COR-L47 (cell line): Measurements from ENCODE around the gene NCL.
"Not testable (repeated sequence)": the region's sequence is repeated elsewhere in the genome, so short reads cannot be mapped to it uniquely, and the experiment has no call there.

Experiments used
- DNase-seq: peaks from one replicate; lab custom pipeline; 2025; lab: John Stamatoyannopoulos, UW

Gene NCL

DNA sequence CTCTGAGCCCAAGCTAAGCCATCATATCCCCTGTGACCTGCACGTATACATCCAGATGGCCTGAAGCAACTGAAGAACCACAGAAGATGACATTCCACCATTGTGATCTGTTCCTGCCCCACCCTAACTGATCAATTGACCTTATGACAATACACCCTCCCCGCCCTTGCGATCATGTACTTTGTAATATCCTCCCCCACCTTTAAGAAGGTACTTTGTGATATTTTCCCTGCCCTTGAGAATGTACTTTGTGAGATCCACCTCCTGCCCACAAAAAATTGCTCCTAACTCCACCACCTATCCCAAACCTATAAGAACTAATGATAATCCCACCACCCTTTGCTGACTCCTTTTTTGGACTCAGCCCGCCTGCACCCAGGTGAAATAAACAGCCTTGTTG is 33.8 kb downstream of the NCL start:
- DNase-seq = not testable (repeated sequence)

DNA sequence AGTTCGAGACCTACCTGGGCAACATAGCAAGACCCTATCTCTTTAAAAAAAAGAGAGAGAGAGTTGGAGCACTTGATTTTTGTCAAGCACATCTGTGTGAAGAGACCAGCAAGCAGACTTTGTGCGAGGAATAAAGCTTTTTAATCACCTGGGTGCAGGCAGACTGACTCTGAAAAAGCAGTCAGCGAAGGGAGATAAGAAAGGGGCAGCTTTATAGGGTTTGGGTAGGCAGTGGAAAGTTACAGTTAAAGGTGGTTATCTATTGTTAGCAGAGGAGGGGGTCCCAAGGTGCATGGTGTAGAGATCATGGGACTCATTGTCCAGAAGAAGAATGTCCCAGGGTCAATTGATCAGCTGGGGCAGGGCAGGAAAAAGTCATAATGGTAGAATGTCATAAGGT is 34.4 kb downstream of the NCL start:
- no peak for DNase-seq

DNA sequence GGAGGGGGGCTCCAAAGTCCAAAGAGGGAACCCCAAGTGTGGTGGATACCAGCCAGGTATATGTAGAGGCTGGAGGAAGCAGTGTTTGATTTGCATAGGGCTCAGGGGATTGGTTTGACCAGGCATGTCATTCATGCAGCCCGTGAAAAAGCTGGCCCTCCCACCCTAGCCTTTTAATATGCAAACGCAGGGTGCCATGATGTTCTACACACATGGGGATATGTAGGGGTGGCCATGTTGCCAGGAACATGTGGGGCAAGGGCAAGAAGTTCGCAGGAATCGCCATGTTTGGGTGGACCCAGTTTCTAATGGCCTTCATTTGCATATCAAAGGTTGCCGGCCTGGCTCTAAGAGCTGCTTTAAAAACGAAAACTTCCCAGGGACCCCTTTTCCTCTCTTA is 35.1 kb downstream of the NCL start:
- DNase-seq = no peak

DNA sequence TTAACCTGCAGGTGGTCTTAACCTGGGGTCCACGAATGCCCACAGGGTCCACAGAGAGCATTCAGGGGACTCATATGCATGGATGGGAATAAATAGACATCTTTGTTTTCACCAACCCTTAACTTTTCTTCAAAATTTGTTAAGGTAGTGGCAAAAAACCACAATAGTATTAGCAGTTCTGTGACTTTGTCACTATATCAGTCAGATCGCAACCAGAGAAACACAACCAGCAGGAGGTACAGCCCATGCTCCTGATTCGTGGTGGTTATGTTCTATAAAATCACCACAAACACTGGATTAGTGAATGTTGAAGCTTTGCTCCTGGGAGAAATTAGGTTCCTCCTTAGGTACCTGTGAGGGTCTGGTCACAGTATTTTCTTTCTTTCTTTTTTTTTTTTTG is 37.2 kb downstream of the NCL start:
- no peak for DNase-seq

DNA sequence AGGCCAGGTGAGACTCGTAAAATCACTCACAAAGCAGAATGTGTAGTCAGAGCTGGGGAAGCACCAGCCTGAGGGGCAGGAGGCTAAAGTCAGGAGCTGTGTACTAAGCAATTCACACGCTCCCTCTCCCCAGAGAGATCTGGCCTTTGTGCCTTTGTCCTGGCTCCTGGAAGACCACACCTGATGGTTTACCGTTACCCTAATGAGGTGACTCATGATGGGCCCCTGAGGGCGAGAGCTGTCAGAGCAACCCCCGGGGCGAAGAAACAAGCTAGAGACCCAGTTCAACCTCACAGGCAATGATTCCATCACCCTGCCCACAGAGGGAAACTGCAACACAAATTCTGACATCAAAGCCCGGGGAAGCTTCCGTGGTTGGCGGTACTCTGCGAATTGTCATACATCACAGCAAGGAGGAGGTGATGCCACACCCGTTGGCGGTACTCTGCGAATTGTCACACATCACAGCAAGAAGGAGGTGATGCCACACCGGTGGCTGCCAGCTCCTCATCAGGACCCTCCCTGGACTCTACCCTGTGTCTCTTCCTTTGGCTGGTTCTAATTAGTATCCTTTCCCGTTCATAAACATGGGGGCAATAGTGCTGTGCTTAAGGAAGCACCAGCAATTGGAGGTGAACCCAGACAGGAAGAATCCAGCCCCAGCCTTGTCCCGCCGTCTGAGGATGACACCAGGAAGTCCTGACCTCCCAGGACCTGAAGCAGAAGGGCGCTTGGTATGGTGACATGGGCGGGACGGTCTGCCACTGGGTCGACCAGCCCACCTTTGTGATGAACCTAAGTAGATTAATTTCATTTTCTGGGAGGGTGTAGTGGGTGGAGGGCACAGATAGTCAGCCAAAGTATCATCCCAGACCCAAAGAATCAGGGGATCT is 38.2 kb downstream of the NCL start:
- DNase-seq = no peak

DNA sequence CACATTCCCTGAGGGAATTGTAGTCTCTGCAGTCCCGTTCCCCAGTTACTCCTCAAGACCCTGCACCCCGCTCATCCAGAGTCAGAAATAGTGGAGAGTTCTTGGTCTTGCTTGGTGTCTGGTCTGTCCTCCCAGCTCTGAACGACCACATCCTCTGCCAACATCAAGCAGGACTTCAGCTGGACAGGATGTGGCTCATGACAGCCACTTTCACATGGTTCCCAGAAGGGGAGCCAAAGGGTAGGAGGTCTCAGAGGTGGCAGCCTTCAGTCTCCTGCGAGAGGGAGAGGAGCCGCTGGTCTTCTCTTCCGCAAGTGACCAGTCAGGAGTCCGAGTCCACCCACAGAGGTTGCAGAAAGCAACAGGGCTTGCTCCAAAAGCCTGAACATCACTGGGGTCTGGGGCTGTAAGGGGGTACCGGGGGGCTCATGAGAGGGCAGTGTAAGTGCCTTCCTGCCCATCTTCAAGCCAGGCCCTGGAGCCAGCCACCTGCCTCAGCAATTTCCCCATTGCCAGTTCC is 38.9 kb downstream of the NCL start:
- no peak for DNase-seq

DNA sequence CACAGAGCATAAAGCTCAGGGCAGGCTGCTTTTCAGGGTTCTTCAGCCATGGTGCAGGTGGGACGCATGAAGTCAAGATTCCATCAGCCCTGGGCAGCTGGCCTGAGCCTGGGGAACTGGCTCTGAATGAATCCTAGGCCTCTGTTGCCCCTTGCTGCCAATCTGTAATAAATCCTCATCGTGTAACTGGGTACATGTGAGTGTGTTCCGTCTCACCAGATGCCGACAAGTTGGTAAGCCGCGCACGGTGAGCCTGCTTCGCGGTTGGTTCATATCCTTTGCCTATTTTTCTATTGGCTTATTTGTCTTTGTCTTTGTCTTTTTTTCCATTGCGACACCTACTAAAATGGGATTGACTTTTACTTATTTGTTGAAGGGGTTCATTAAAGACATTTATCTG is 41.1 kb downstream of the NCL start:
- no peak for DNase-seq

DNA sequence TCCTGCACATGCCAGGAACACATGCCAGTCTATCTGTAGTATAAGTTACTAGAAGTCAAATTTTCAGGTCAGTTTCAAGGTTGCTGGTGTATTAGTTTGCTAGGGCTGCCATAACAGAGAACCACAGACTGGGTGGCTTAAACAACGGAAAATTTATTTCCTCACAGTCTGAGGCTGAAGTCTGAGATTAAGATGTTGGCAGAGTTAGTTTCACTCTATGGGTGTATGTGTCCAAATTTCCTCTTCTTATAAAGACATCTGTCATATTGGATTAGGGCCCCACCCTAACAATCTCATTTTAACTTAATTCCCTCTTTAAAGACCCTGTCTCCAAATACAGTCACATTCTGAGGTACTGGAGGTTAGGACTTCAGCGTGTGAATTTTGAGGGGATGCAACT is 42.2 kb downstream of the NCL start:
- DNase-seq = no peak

DNA sequence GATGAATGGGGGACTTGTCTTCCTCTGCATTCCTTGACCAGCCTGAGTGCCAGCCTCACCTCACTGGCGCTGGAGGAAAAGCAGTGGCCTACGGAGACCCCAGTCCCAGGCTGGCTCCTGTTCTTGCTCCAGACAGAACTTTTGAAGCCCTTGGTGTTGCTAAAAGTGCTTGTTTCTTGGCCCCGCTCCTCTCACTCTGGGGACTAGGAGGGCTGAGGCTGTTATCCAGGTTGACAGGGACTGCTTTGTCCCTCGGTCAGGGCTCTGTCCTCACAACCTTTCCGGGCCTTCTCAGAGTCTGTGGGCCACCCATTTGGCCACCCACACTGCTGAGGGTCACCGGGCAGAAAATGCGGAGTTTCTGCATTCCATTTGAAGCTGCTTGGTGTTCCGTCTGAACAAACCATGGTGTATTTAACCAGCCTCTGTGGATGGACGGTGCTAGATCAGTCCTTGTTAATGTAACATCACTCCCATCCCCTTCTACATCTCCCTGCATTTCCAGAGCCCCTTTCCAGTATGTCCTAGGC is 43.2 kb downstream of the NCL start:
- no peak for DNase-seq

DNA sequence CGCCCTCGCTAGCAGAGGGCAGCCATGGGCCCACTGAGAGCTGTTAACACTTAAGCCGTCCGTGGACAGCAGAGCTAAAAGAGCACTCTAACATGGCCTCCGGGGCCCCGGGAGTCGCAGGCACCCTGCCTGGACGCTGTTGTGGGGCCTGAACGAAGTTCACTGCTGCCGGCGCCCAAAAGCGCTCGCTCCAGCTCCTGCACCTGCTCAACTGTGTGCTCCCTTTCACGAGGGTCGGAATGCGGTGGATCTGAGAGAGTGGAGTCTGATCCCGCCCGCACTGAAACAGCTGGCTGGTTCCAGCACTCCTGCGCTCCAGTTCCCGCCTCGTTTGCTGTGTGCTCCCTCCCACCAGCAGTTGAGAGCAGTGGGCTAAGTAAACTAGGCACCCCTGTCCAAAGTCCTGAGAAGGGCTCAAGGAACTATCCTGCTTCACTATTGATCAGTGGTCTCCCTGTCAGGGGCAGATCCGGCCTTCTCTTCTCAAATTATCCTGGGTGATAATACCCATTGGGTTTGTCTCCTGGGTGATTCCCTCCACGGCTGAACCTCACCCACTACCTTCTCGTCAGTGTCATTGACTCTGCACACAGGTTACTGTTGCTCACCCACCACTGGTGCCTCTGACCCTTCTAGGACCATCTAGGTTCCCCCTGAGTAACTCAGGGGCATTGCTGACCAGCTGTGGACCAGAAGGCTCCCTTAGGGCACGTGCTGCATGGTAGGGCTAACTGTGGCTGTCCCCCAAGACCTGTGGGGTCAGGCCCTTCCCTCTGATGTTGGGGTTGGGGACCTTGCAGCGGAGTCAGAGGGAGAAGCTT is 45.3 kb downstream of the NCL start:
- DNase-seq = no peak

DNA sequence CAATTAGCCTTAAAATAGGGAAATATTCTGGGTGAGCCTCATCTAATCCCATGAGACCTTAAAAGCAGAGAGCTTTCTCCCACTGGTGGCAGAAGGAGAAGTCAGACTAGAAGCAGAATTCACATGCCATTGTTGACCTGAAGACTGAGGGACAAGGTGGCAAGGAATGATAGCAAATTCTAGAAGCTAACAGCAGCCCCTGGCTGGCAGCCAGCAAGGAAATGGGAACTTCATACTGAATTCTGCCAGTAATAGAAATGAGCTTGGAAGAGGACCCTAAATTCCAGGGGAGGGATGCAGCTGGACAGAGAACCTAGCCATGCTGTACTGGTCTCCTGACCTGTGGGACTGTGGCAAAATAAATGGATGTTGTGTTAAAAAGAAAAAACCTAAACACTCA is 49.3 kb downstream of the NCL start:
- no peak for DNase-seq

DNA sequence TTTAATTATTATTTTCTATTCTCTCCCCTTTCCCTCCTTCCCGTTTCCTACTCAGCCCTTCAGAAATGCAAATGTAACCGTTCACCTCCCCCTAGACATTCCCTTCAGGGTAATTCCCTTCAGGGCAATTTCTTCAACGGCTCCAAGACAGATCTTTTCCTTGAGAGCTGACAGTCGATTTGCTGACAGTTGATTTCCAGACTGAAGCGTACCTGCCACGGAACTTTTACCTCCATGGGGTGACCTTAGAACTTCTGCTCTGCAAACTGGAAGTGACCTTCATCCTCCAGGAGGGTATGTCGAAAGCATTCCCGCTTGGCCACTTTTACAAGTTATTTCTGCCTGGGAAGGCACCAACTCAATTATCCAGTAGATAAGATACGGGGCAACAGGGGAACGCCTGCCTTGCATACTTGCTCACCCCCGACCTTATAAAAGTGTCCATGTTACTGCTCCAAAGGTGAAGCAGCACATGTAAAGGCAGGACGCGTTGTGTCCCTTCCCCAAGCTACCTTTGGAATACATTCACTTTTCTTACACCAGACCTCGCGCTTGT is 50.3 kb downstream of the NCL start:
- no peak for DNase-seq

DNA sequence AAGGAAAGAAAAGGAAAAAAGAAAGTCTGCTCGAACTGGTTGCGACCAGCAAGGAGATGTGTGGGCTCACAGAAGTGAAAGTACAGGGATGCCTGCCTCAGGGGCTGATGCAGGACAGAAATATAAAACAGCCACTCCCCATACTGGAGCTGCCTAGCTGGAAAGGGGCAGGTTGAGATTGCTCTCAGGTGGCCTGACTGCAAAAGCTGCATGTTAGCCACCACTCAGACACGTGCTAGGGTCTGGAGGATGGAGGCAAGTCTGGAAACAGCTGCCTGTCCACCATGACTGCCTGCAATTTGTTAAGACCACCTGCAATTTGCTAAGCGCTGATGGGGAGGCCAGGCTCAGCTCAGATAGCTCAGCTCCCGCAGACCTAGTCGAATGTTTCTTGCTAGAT is 50.8 kb downstream of the NCL start:
- no peak for DNase-seq

DNA sequence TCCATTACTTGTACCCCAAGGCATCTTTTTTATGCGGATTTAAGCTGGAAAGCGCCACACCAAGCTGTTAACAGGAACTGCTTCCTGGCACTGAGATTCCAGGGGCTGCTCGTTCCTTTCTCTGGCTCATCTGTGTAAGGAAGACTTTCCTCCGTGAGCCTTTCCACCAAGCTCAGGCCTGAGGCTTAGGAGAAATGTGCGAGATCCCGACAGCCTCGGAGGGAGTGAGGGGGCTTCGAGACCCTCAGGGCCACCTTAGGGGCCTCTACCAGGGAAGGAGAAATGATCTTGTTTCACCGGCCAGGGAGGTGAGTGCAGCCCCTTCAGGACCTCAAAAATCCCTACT is 51.7 kb downstream of the NCL start:
- DNase-seq = no peak

DNA sequence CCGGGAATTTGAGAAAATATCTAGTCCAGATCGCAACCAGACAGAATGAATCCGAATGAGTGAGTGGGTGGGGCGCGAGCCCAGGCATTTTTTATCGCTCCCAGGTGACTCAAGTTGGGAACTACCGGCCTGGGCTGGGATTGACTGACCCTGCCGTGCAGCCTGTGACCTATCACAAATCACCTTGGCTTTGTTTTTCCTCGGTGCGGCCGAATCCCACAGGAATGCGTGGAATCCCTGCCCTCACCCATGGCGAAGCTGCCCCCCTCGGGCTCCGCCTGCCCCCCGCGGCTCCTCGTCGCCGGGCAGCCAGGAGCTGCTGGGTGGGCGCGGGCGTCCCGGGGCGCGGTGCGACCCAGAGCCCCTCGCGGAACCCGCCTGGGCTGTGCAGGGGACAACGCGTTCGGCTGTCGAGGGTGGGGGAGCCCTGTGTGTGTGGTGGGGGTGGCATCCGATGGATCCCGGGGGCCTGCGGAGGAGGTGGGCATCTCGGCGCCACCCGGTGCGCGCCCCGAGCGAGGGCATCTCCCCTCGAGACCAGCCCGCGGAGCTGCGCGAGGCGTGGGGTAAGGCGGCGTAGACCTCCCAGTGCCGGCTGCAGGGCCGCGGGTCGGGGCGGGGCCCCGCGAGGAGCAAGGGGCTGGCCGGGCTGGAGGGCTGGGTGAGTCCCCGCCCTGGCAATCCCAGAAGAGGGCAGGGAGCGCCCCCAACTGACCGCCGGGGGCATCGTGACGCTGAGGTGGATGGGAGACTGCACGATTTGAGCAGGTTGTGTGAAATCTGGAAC is 52.3 kb downstream of the NCL start:
- peak; percentile 42 for DNase-seq

DNA sequence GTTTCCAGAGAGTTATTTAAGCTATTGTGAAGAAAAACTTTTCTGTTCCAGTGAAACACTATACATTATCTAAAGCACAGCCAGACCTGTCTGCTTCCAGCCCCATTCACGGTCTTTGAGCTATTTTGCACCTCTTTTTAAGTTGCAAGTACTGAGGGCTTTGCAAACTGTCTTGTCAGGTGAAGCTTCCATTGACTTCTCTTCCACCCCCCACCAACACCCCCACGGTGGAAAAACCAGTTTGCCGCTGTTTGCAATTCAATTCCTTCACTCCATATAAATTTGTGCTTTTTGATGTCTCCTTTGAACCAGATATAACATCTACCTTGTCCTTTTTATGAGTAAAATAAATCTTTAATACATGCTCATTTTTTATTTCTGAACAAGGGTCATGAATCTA is 53.0 kb downstream of the NCL start:
- no peak for DNase-seq

DNA sequence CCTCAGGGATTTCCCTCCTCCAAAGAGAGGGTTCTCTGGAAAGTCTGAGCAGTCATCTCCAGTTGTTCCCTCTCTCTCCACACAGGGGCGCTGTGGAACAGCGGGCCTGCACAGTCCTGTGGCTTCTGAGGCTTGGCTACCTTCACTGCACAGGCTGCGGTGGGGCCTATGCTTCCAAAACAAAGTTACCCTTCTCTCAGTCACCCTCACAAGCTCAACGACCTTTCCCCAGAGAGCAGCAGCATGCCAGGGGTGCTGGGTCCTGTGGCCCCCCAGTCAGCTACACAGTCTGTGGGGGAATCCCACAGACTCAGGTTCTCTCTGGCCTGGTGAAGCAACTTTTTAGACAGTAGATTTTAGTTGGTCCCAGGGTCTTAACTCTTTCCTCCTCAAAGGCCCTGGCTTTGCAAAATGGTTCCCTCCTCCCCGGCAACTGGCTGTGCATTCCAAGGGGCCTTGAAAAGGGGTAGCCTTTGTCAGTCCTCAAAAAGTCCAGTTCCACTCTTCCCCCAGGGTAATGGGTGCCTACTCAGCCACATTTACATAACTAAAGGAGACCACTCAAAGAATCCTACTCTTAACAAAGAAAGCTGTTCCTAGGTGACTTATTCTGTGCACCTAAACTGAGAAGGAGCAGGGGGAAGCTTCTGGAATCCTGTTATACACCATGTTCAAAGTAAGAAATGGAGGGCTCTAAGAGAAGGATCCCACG is 53.8 kb downstream of the NCL start:
- DNase-seq = no peak

DNA sequence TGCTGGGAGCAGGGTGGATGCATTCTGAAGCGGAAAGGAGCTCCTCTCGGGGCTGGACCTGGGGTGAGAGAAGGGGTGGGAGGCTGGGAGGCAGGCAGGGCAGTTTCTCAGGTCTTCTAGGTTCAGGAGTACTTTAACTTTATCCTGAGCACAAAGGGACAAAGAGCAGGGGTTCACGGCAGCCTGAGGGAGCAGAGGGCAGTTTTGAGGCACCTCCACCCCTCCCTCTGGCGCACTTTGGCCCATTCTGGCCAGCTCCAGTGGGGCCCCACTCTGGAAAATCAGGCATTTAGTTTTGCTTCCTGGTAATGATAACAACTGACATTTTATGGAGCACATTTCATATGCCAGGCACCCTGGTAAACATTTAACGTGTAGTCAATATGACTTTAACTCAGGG is 54.5 kb downstream of the NCL start:
- no peak for DNase-seq

DNA sequence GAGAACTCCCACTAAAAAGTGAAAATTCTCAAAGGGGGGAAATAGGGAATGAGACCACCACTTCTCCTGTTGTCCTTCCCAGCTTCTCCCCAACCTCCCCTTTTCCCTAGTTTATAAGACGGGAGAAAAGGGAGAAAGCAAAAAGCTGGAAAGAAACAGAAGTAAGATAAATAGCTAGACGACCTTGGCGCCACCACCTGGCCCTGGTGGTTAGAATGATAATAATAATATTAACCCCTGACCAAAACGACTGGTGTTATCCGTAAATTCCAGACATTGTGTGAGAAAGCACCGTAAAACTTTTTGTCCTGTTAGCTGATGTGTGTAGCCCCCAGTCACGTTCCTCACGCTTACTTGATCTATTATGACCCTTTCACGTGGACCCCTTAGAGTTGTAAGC is 56.0 kb downstream of the NCL start:
- not testable (repeated sequence) for DNase-seq

DNA sequence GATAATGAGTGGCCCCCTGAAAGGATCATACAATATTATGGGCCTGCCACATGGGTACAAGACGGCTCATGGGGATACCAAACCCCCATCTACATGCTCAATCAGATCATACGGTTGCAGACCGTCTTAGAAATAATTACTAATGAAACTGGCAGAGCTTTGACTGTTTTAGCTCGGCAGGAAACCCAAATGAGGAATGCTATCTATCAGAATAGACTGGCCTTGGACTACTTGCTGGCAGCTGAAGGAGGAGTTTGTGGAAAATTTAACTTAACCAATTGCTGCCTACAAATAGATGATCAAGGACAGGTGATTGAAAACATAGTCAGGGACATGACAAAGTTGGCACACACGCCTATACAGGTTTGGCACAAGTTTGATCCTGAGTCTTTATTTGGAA is 56.6 kb downstream of the NCL start:
- DNase-seq = not testable (repeated sequence)
